ENCODE data around the gene ADARB2. TPM values are rescaled to one million over a fixed set of nuclear protein-coding genes. Genes with fewer than 3 reads are reported as not detected.

Gene ADARB2
- total and polyA plus RNA-seq, 11 donors = 0.07 to 1.2 (median 0.28) TPM; not detected in 4

- no peaks in the 10 kb centered on the region for H3K36me3 ChIP-seq
- no peak overlapping the region for H3K4me3 ChIP-seq
- H3K27ac ChIP-seq = no peak overlapping the region
- H3K27me3 ChIP-seq = peaks cover 0 to 2% (median 0%) of the 10 kb centered on the region in 9 donors
- peaks cover 0 to 13% (median 0%) of the 10 kb centered on the region in 12 donors for H3K9me3 ChIP-seq
- TF ChIP-seq CTCF (IDR thresholded peaks at IDR 0.05) = no peak
- no peak for TF ChIP-seq POLR2A (IDR thresholded peaks at IDR 0.05)
- ATAC-seq = no peak
- no peak for DNase-seq
- intact Hi-C loops (cut with DNase I) = no loop called here
- WGBS, 4 donors = 83 to 88% (median 86%) methylated on average over 5 of the region's 5 CpGs
- H3K4me1 ChIP-seq = no peaks in the 10 kb centered on the region
Measured at GRCh38 chr10:1498746-1499358, 238.5 kb downstream of the ADARB2 start.

GRCh38 chr10:1495915-1496517 lies 241.3 kb downstream of the ADARB2 start:
- no peak for ATAC-seq
- WGBS, 4 donors = 90 to 95% (median 93%) methylated on average over 5 of the region's 5 CpGs

GRCh38 chr10:1492641-1493040 lies 244.7 kb downstream of the ADARB2 start:
- TF ChIP-seq POLR2A (IDR thresholded peaks at IDR 0.05) (no peak), CTCF (IDR thresholded peaks at IDR 0.05) (no peak)
- DNase-seq (no peak), ATAC-seq (no peak)
- Histone ChIP-seq H3K27me3 (peaks cover 0 to 13% (median 0%) of the 10 kb centered on the region in 9 donors), H3K4me3 (no peak overlapping the region), H3K27ac (no peak overlapping the region), H3K4me1 (no peaks in the 10 kb centered on the region), H3K9me3 (no peaks in the 10 kb centered on the region), H3K36me3 (no peaks in the 10 kb centered on the region)
- intact Hi-C loops (cut with DNase I) = no loop called here
- WGBS, 4 donors = 66 to 78% (median 73%) methylated on average over 9 of the region's 9 CpGs

More at GRCh38 chr10:1495915-1496517, 241.3 kb downstream of the ADARB2 start:
- Histone ChIP-seq H3K4me3 (no peak overlapping the region), H3K9me3 (peaks cover 0 to 13% (median 0%) of the 10 kb centered on the region in 12 donors), H3K36me3 (no peaks in the 10 kb centered on the region), H3K27ac (no peak overlapping the region), H3K27me3 (peaks cover 0 to 13% (median 0%) of the 10 kb centered on the region in 9 donors), H3K4me1 (no peaks in the 10 kb centered on the region)
- TF ChIP-seq CTCF (IDR thresholded peaks at IDR 0.05) = no peak
- no peak for TF ChIP-seq POLR2A (IDR thresholded peaks at IDR 0.05)
- intact Hi-C loops (cut with DNase I) = no loop called here
- no peak for DNase-seq

- ATAC-seq (no peak), DNase-seq (no peak)
- intact Hi-C loops (cut with DNase I) = no loop called here
- Histone ChIP-seq H3K27me3 (peaks cover 0 to 13% (median 0%) of the 10 kb centered on the region in 9 donors), H3K4me1 (no peaks in the 10 kb centered on the region), H3K4me3 (no peak overlapping the region), H3K36me3 (no peaks in the 10 kb centered on the region), H3K27ac (no peak overlapping the region), H3K9me3 (no peaks in the 10 kb centered on the region)
- WGBS, 4 donors = 78 to 88% (median 86%) methylated on average over 2 of the region's 2 CpGs
- no peak for TF ChIP-seq CTCF (IDR thresholded peaks at IDR 0.05)
- no peak for TF ChIP-seq POLR2A (IDR thresholded peaks at IDR 0.05)
Measured at GRCh38 chr10:1491901-1492300, 245.4 kb downstream of the ADARB2 start.
